Panc1 (cell line): ENCODE measurements around the gene ZP2.
"Not testable (repeated sequence)": the region's sequence is repeated elsewhere in the genome, so short reads cannot be mapped to it uniquely, and the experiment has no call there.

ENCODE experiments used
- CTCF ChIP-seq: fragments of 450-650 bp; IDR thresholded peaks from 2 replicates; pipeline ENCODE4 v1.5.1; 2017; ENCODE audit warnings: mild to moderate bottlenecking
- POLR2AphosphoS5 ChIP-seq: IDR thresholded peaks from 2 replicates; pipeline ENCODE4 v1.6.1; 2012; ENCODE audit warnings: mild to moderate bottlenecking, low read depth, low read length, moderate library complexity
- SIN3A ChIP-seq: IDR thresholded peaks from 2 replicates; pipeline ENCODE4 v1.6.1; 2012; ENCODE audit warnings: low read depth, mild to moderate bottlenecking, low read length, moderate library complexity, borderline replicate concordance; ENCODE audit not compliant: insufficient read depth
- TF ChIP-seq, protein P1 (sequence below), 2 experiments: IDR thresholded peaks; 2 replicates each; pipeline ENCODE4 v1.6.1; 2011 to 2012; ENCODE audit warnings: low read depth in 2 of 2, control low read depth in 1 of 2, low read length in 1 of 2, mild to moderate bottlenecking in 1 of 2, moderate library complexity in 1 of 2; ENCODE audit not compliant: insufficient read depth in 1 of 2

DNA sequence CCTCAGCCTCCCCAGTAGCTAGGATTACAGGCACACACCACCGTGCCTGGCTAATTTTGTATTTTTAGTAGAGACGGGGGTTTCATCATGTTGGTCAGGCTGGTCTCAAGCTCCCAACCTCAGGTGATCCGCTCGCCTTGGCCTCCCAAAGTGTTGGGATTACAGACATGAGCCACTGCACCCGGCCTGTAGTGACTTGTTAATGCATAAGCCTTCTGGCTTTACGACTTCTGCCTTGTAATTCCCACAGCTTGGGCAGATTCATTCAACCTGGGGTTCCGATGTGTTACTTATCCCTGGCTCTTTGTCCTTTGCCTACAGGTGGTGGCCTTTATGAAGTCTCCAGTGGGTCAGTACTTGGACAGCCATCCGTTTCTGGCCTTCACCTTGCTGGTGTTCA, 41.3 kb downstream of the ZP2 start:
- not testable (repeated sequence) for TF ChIP-seq CTCF, POLR2AphosphoS5, SIN3A
- TF ChIP-seq, protein P1, sequence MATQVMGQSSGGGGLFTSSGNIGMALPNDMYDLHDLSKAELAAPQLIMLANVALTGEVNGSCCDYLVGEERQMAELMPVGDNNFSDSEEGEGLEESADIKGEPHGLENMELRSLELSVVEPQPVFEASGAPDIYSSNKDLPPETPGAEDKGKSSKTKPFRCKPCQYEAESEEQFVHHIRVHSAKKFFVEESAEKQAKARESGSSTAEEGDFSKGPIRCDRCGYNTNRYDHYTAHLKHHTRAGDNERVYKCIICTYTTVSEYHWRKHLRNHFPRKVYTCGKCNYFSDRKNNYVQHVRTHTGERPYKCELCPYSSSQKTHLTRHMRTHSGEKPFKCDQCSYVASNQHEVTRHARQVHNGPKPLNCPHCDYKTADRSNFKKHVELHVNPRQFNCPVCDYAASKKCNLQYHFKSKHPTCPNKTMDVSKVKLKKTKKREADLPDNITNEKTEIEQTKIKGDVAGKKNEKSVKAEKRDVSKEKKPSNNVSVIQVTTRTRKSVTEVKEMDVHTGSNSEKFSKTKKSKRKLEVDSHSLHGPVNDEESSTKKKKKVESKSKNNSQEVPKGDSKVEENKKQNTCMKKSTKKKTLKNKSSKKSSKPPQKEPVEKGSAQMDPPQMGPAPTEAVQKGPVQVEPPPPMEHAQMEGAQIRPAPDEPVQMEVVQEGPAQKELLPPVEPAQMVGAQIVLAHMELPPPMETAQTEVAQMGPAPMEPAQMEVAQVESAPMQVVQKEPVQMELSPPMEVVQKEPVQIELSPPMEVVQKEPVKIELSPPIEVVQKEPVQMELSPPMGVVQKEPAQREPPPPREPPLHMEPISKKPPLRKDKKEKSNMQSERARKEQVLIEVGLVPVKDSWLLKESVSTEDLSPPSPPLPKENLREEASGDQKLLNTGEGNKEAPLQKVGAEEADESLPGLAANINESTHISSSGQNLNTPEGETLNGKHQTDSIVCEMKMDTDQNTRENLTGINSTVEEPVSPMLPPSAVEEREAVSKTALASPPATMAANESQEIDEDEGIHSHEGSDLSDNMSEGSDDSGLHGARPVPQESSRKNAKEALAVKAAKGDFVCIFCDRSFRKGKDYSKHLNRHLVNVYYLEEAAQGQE (IDR thresholded peaks at IDR 0.05; ENCODE audit: insufficient read depth in 1 of 2, low read depth in 2 of 2, low read length in 1 of 2) = not testable (repeated sequence)
